Measurements from ENCODE around the gene PEA15.

GRCh38 chr1:160158534-160158933 lies 46.6 kb upstream of the PEA15 start:
- TF ChIP-seq MAX (IDR thresholded peaks at IDR 0.05; ENCODE audit: low read depth, low read length) (no peak), CTCF (IDR thresholded peaks at IDR 0.05; ENCODE audit: low read depth, low read length) (no peak), POLR2A (IDR thresholded peaks at IDR 0.05; ENCODE audit: extremely low read depth, insufficient read length) (no peak)
